EL (cell line): ENCODE data around the gene MORF4L2.
"Not testable (repeated sequence)": the region's sequence is repeated elsewhere in the genome, so short reads cannot be mapped to it uniquely, and the experiment has no call there.

Source experiments
- DNase-seq: peaks from one replicate; pipeline ENCODE4 v3.0.0-alpha.2; 2016

MORF4L2 gene

DNA sequence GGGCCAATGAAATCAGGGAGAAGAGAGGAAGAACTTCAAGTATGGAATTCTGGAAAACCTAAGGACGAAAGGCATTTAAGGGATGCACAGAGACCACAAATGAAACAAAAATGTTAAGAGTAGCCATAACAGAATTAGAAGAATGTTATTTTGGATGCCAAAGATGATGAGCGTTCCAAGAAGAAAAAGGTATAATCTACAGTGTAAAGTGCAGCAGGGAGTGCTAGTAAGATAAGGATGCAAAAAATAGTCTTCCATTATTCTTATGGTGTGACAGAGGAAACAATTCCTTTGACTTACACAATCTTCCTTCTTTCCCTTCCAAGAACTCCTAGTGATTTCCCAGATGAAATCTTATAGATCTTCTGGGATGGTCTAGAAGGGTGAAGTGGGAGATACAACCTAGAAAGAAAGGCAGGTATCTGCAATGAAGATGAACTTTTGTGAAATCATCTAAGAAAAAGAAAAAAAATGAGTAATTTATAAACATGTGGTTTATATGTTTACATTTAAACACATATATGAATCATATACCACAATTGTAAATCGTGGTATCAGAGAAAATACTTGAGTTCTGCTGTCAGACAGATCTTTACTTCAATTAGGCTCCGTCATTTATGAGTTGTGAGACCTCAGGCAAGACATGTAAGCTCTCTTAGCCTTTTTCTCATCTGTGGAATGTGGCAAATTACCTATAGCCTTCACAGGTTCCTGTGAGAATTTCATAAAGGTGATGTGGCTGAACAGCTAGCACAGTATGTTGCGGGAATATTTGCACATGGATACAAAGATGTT lies 8.1 kb downstream of the MORF4L2 start:
- DNase-seq = peak; percentile 69

DNA sequence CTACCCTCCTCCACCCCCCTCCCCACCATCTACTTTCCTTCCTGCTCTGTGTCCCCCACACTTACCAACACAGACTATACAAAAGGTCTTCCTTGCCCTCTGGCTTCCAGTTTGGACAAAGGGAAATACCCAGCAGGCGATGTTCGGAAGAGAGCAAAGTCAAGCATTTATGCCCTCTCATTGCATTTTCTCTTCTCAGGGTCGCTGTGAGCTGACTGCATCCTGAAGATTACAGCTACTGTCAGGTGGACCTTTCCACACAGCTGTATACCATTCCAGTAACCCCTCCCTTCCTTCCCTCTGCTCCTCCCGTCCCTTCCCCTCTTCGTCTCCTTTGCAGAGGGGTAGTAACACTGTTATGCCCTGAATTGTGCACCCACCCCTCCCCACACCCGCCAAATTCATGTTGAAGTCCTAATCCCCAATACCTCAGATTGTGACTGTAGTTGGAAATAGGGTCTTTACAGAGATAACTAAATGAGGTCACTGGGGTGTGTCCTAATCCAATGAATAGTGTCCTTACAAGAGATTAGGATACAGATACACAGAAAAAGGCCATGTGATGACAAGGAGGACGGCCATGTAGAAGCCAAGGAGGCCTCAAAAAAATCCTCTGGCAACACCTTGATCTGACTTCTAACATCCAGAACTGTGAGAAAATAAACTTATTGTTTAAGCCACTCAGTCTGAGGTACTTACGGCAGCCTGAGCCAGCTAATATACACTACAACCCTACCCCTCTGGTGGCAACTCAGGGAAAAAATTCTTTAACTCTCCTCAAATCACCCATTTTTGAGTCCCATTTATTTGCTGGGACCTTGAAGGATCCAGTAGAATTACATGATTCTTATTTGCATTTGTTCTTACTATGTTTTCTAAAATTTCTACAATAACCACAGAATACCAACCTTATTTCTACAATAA lies 11.7 kb downstream of the MORF4L2 start:
- no peak for DNase-seq

DNA sequence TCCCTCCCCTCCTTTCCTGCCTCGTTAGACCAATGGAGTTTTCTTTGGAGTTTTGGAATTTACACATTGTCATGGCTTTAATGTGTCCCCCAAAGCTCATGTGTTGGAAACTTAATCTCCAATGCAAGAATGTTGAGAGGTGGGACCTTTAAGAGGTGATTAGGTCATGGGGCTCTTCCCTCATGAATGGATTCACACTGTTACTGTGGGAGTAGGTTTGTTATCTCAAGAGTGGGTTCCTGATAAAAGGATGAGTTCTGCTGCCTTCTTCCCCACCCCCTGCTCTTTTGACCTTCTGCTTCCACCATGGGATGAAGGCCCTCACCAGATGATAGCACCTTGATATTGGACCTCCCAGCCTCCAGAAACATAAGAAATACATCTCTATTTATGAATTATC lies 16.8 kb downstream of the MORF4L2 start:
- no peak for DNase-seq

DNA sequence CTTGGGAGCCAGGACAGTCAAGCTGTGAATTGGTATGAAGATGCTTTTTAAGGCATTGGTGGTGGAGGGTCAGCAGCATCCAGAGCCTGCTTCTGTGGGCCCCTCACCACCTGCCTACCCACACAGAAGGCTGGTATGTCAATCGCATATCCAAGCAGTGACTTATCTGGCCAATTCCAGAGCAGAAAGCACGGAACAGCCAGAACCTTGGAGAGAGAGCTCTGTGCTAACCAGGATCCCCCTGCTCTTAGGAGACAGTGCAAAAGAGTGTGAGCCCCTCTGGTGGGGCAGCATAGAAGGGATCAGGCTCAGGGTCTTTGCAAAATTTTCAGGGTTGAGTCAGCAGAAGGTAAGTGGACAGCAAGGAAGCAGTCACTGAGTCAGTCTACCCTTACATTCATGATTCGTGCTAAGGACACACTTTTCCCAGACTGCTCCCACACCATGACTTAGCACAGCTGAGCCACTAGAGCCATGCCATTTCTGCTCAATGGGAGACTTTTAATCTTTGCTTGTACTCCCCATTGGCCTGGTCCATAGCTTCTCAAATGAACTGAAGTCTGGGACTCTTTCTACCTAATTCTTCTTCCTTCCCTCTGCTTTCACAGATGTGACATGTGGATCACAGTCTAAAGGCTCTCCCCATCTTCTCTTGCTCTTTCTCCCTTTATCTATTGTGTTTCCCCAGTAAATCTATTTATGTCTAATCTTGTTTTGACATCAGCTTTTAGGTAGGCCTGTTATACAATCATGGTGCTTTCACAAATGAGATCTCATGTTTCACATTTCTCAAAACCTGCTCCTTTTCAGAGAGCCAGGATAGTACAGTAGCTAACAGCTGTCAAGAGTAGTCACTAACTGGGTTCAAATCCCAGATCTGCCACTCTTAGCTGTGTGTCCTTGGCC lies 20.0 kb downstream of the MORF4L2 start:
- no peak for DNase-seq

DNA sequence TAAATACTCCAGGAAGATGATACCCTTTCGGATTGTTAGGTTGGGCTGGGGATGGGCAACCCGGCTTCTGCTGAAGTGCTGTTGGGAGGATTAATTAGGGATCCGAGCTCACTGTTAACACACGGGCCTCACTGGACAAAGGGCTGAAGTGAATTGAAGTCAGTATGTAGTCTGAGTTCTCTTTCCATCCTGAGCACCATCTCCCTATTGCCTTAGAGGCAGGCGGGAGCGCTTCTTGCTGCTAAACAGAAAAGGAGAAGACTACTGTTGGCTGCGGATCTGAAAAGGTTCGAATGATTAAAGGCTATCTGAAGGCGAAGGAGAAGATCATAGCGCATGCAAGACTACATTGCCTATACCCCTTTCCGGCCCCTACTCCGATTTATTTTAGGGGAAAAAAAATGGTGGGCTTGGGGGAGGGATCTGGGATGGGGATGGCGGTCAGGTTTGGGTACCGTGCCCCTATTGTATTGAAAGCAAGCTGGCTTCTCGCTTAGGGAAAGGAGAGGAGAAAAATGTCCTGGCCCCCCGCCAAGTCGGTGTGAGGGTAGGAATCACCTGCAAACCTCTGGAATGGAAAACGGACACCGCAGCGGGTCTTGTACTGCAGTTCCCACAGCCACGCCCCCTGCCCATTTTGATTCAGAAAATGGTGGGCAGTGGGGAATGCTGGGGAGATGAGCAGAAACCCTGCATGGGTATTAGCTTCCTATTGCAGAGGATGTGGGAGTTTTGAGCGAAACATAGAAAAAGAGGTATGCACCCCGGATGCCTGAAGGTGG lies 22.3 kb downstream of the MORF4L2 start:
- no peak for DNase-seq

DNA sequence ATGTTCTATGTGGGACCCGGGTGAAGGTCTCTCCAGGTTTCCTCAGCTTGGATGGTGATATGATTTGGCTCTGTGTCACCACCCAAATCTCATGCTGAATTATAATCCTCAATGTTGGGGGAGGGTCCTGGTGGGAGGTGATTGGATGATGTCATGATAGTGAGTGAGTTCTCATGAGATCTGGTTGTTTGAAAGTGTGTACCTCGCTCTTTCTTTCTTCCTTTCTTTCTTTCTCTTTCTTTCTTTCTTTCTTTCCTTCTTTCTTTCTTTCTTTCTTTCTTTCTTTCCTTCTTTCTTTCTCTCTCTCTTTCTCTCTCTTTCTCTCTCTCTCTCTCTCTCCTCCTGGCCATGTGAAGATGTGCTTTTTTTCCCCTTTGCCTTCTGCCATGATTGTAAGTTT lies 27.0 kb downstream of the MORF4L2 start:
- DNase-seq = not testable (repeated sequence)

DNA sequence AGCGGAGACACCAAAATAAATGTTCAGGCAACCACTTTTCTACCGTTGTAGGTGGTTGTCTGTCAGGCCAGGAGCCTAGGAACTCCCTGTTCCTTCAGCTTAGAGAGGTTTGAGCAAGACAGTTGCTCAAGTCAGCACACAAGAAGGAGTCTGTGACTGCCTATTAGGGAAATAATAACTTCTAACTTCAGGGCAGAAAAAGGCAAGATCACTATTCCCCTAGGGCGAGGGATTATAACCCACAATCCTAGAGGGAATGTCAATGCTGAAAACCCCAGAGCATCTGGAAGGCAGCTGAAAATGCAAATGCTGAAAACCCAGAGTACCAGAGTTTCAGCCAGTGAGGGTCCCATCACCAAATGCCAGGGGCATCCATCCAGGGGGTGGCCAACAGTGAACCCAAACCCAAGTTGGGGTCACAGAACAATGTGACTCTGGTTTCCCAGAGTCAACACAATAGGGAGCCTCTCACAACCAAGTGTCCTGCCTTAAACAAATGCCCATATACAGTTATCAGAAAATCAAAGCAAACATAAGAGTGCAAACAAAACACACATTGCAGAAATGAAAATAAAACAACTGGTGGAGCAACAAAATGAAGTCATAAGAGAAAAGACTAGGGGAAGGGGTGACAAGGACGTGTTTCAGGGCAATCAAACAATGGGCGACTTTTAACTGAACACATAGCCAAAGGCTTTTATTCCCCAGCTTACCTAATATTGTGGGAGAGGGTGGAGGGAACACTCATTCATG lies 27.6 kb downstream of the MORF4L2 start:
- DNase-seq = no peak

DNA sequence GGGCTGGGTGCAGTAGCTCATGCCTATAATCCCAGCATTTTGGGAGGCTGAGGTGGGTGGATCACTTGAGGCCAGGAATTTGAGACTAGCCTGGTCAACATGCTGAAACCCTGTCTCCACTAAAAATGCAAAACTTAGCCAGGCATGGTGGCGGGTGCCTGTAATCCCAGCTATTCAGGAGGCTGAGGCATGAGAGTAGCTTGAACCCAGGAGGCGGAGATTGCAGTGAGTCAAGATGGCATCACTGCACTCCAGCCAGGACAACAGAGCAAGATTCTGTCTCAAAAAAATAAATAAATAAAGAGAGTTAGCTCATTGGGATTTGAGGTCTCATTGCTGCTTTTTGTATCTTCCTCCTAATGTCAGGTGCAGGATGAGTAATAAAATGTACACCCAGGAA lies 29.4 kb downstream of the MORF4L2 start:
- DNase-seq = peak; percentile 63

DNA sequence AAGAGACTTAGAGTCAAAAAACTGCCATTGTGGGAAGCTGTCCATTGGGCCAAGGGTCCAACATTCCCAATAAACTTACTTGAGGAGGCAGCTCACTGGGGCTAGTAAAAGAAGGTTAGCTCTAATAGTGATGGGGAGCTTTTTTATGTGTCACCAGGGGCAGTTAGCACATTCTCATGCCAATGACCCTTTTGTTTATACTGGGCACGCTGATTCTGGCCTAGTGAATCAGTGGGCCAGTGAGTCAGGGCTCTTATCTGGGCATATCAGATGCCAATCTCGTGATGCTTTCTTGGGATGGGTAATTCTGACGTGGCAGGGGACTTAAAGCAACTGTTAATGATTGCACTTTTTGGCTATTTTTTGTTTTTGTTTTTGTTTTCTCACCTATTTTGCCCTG lies 29.9 kb downstream of the MORF4L2 start:
- peak; percentile 93 for DNase-seq

DNA sequence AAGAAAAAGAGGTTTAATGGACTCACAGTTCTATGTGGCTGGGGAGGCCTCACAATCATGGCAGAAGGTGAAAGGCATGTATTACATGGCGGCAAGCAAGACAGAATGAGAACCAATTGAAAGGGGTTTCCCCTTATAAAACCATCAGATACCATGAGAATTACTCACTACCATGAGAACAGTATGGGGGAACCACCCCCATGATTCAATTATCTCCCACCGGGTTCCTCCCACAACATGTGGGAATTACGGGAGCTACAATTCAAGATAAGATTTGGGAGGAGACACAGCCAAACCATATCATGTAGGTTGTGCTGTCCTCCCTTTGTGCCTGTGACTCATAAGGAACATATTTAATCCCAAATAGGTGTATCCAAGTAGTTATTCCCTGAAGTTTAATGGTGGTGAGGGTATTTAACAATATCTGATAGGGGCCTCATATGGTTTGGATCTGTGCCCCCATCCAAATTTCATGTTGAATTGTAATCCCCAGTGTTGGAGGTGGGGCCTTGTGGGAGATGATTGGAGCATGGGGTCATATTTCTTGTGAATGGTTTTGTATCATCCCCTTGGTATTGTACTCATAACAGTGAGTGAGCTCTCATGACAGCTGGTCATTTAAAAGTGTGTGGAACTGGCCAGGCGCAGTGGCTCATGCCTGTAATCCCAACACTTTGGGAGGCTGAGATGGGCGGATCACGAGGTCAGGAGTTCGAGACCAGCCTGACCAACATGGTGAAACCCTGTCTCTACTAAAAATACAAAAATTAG lies 31.1 kb downstream of the MORF4L2 start:
- DNase-seq = peak; percentile 18

DNA sequence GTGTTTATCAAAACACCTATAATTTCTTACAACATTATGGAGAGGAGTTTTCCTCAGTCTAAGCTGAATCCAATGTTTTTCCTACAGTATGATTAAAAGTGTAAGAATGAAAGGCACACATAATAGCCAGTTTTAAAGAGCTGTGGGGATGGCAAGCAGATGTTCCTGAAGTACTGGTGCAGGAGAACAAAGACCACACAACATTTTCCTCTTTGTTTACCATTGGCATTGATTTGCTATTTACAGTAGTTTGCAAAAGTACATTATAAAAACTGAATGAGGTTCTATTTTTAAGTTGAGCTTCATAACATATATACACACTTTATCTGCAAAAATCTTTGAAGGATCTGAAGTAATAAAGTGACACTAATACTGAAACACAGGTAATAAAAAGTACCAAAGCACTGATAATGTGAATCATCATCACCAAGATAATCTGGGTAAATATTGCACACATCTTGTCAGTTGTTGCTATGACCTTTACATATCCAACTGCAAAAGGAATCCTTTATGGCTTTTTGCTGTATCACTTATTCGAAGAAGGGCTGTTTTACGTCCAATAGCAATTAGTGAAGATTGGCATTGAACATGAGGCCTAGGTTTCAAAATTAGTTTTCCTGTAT lies 35.2 kb downstream of the MORF4L2 start:
- DNase-seq = no peak

DNA sequence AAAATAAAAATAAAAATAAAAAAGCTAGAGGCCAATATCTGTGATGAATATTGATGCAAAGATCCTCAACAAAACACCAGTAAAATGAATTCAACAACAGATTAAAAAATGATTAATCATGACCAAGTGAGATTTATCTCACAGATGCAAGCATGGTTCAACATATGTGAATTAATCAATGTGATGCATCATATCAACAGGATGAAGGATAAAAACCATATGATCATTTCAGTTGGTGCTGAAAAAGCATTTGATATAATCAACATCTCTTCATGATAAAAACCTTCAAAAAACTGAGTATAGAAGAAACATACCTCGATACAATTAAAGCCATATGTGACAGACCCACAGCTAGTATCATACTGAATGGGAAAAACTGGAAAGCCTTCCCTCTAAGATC lies 38.9 kb downstream of the MORF4L2 start:
- no peak for DNase-seq

DNA sequence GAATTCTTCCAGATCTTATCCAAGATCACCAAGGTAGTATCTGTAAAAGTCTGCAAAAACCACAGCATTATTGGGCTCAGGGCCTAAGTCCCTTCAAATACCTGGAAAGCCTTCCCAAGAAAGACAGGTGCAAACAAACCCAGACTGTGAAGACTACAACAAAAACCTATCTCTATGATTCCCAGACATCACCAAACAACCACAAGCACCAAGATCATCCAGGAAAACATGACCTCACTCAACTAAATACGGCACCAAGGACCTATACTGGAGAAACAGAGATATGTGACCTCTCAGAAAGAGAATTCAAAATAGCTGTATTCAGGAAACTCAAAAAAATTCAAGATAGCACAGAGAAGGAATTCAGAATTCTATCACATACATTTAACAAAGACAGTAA lies 42.4 kb downstream of the MORF4L2 start:
- no peak for DNase-seq

DNA sequence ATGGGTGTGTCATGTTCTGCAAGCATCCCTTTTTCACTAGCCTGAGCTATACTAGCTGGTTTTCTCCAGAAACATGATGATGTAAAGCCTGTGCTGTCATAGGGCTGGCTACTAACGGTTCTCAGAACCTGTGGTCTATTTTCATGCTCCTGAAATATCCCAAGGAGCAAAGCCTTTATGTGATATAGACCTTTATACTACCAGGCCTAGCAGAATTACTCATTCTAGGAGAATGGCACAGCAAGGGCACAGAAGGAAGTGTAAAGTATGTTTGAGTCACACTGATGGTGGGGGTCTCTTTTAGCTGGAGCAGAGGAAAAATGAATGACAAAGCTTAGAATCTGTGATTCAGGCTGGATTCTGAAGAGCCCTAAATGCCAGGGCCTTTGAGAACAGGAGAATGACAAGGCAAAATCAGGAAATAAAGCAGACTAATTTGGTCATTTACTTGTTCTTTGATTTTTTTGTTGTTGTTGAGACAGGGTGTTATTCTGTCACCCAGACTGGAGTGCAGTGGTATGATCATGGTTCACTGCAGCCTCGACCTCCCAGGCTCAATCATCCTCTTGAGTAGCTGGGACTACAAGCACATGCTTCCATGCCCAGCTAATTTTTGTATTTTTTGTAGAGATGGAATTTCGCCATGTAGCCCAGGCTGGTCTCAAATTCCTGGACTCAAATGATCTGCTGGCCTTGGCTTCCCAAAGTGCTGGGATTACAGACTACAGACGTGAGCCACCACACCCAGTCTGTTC lies 45.9 kb downstream of the MORF4L2 start:
- DNase-seq = peak; percentile 62

DNA sequence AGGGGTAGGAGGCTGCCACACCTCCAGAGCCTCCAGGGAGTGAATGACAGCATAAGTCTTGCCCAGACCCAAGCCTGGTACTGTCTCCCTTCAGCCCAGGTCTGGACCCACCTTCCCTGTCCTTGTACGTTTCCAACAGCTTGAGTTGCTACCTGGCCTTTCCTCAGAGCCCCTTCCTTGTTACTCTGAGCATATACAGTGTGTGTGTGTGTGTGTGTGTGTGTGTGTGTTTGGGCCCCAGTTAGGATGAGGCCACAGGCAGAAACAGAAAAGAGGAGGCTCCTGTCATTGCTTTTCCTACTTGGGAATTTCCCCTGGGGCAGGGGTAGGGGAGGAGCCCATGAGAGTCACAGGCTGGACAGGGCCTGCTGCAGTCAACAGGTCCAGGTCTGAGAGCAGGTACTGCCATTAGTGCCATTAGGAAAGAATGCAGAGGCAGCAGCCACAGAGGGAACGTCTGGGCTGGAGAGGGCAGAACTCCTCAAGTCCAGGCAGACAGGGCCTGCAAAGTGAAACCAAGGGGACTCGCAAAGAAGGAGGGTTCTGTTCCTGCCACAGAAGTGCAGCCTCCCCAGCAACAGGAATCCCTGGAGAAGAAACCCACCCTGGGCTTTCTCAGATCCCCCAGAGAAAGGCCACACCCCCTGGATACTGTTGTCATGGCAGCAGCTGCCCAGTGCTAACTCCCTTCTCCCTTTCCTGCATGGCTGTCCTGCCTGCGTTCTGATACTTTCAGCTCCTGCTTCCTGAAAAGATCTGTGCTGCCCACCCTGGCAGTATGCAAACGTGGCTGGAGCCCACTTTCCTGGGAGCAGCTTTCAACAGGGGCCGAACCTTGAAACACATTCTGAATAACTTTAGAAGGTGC lies 47.8 kb downstream of the MORF4L2 start:
- not testable (repeated sequence) for DNase-seq

DNA sequence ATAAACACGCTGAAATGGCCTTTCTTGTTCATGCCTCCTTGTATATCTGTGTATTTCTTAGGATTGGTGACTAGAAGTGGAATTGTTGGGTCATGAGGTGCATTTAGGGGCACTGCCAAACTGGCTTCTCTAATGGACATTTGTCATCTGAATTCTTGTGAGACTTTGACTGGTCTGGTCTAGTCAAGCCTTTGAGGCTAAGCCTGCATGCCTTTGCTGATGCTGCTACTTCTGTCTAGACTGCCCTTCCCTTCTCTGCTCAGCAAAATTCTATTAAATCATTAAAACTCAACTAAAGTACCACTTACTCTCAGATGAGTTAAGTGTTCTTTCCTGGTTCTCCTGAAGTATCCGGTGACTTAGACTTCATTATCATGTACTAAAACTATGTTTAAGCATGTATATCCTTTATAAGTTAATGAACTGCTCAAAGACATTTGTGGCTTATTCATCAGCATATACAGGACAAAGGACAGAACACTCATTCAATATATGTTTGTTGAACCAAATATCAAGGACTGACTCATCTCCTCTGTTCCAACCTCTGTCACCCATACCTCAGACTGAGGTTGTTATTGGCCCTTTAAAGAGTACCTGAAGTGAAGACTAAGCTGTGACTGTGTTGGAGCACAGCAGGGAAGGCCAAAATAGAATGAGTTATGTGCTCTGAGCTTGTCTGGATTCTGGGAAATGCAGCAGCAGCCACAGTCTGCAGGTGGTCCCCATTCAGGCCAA lies 48.7 kb downstream of the MORF4L2 start:
- no peak for DNase-seq

DNA sequence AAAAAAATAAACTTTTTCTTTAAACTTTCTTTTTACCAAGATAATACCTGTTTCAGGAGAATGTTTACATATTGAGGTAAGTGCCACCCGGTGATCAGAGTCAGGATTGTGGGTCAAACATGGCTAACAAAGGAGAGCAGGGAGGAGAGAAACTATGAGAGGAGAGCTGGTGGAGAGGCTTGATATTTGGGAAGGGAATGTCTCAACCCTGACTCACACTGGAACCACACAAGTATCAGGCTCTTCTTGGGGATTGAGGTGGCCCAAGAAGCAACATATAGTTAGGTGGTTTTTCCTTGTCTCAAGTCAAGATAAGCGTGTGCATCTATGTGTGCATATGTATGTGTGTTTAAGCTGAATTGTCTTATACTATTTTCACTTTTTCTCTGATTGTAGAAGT lies 51.1 kb downstream of the MORF4L2 start:
- DNase-seq = no peak

DNA sequence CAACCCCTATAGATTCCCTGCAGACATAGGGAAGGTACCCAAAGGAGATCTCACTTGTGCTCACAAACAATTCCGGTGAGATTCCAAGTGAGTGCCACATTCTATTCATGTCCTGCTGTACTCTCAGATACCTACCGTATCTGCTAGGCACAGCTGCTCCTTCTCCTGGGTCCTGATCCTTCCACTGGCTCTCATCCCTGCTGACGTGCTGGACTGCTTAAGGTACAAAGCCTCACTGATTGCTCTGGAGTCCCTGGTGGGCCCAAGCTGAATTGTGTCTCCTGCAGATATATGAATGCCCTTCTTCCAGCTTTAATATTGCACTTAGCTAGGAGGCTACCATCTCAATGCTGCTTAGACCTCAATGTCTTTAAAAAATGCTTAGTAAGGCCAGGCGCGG lies 55.4 kb downstream of the MORF4L2 start:
- no peak for DNase-seq
